Heart right ventricle (tissue), 16 donors: ENCODE data around the gene TET1. TPM values are rescaled to one million over a fixed set of nuclear protein-coding genes. Genes with fewer than 3 reads are reported as not detected.

Experiments used
- ATAC-seq, 8 donors: fragments of 200-7000 bp; cut with Tn5 transposase; one replicate each; pipeline ENCODE4 v1.9.1; 2020; ENCODE audit warnings: mild to moderate bottlenecking in 8 of 8, moderate library complexity in 8 of 8, moderate number of reproducible peaks in 1 of 8
- DNase-seq, 2 donors: peaks; one replicate each; pipeline ENCODE4 v3.0.0-alpha.2; 2020
- H3K27ac ChIP-seq, 10 donors: fragments of 200-600 bp; sonication (generic) in 2 of 10; one replicate each; pipeline versions ENCODE4 v1.5.0 to v1.8.0; 2020 to 2022; ENCODE audit warnings: mild to moderate bottlenecking in 3 of 10
- H3K27me3 ChIP-seq, 7 donors: fragments of 200-600 bp; one replicate each; pipeline ENCODE4 v1.8.0; 2021 to 2022; ENCODE audit warnings: mild to moderate bottlenecking in 2 of 7
- H3K36me3 ChIP-seq, 9 donors: fragments of 200-600 bp; sonication (generic) in 1 of 9; one replicate each; pipeline versions ENCODE4 v1.5.0 to v1.8.0; 2020 to 2022; ENCODE audit warnings: mild to moderate bottlenecking in 2 of 9
- H3K4me1 ChIP-seq, 9 donors: fragments of 200-600 bp; sonication (generic) in 1 of 9; one replicate each; pipeline versions ENCODE4 v1.5.0 to v1.8.0; 2020 to 2022; ENCODE audit warnings: mild to moderate bottlenecking in 4 of 9
- H3K4me3 ChIP-seq, 10 donors: fragments of 200-600 bp; sonication (generic) in 2 of 10; one replicate each; pipeline versions ENCODE4 v1.5.0 to v1.8.0; 2020 to 2022; ENCODE audit warnings: mild to moderate bottlenecking in 7 of 10, moderate library complexity in 2 of 10
- H3K9me3 ChIP-seq, 11 donors: fragments of 200-600 bp in 10 of 11; sonication (generic) in 2 of 11; one replicate each; pipeline versions ENCODE4 v1.5.0 to v1.8.0; 2013 to 2022; ENCODE audit warnings: mild to moderate bottlenecking in 2 of 11, control low read depth in 1 of 11, moderate library complexity in 1 of 11
- CTCF ChIP-seq, 9 donors: fragments of 200-600 bp; sonication (generic) in 2 of 9; IDR thresholded peaks; one replicate each; pipeline versions ENCODE4 v1.5.0 to v1.8.0; 2021 to 2022; ENCODE audit warnings: antibody characterized with exemption in 9 of 9, mild to moderate bottlenecking in 5 of 9, moderate library complexity in 1 of 9
- WGBS, 2 donors: extraction: QIAGEN DNeasy Blood & Tissue Kit; methylation state at CpG; one replicate each; pipeline ENCODE4 v1.1.7; 2013; ENCODE audit warnings: inconsistent platforms in 1 of 2; 5-methylcytosine and 5-hydroxymethylcytosine counted together
- intact Hi-C, 10 donors: fragments of 100-400 bp; cut with DNase I; formaldehyde crosslinking; loops; one replicate each; pipeline versions ENCODE4 v1.11.1 to v1.14.2; 2022
- polyA plus RNA-seq, 2 donors: library from polyadenylated mRNA; stranded (reverse); fragments of 200-250 nt; gene quantifications; one replicate each; pipeline ENCODE4 v1.2.3, GENCODE V29; 2013
- total RNA-seq, 10 donors: library from RNA; stranded (reverse); fragmentation: NEBNext Ultra II Directional in 3 of 10; extraction: Animal tissue kit (Norgen Biotek cat#: 25700) in 3 of 10; gene quantifications; one replicate each; pipeline versions ENCODE4 v1.2.1 to v1.2.4, GENCODE V29; 2021 to 2023
- donor health status: Arrhythmogenic right ventricular cardiomyopathy.
- donor health status: ischemic (EF 13 %, LVEDD 7.1; RV severe dilation, severe dysfunction).
- donor health status: healthy with polysubstance abuse.
- donor health status: DM: no; HTN: yes; CAD: no.
- donor health status: DM: no; HTN: no; CAD: no.
- donor health status: ischemic (EF 25% LVEDD 6.9; RV normal size, moderate dysfunction).
- donor health status: ischemic (EF 25% LVEDD 5.7; RV mildly dilated, moderate dysfunction).
- donor health status: healthy.
- donor health status: DM: yes; HTN: yes; CAD: no.
- donor health status: Ischemic cardiomyopathy.
- donor health status: ischemic (EF 35%, LVEDD 5.7; RV mildly dilated, moderate dysfunction).
- donor health status: nonischemic (EF 11% LVEDD 7.7; RV severe dilation, severe dysfunction).
- donor health status: DM: yes; HTN: yes; CAD: no.
- donor health status: PGD.
- donor health status: ischemic (EF 29% LVEDD 5.4; RV normal size, mild dysfunction).
- donor health status: nonischemic (EF 23%, LVEDD 6.1; RV moderate dilation, normal function).

The TET1 gene
- total and polyA plus RNA-seq, 12 donors, result 0.17 to 4.2 (median 3.0) TPM

GRCh38 chr10:68655620-68656126 is 95.5 kb downstream of the TET1 start:
- Histone ChIP-seq H3K27me3 (no peaks in the 10 kb centered on the region), H3K4me3 (no peak overlapping the region), H3K27ac (no peak overlapping the region), H3K36me3 (peaks cover 0 to 40% (median 0%) of the 10 kb centered on the region in 9 donors), H3K9me3 (no peaks in the 10 kb centered on the region), H3K4me1 (no peaks in the 10 kb centered on the region)
- DNase-seq (no peak), ATAC-seq (no peak)
- TF ChIP-seq CTCF (IDR thresholded peaks at IDR 0.05), result no peak
- WGBS, 2 donors, result 95% methylated on average over 3 of the region's 3 CpGs
- intact Hi-C loops, result loop anchor here in 2 of 10 donors (10.0 kb wide), 1 partner anchor 91 kb away; the partner anchor contains the start of gene TET1 (in 2 of the 2)

GRCh38 chr10:68665841-68666240 is 105.7 kb downstream of the TET1 start:
- TF ChIP-seq CTCF (IDR thresholded peaks at IDR 0.05), result no peak
- DNase-seq (no peak), ATAC-seq (no peak)
- no peaks in the 10 kb centered on the region for H3K27me3 ChIP-seq
- peaks cover 0 to 39% (median 0%) of the 10 kb centered on the region in 9 donors for H3K36me3 ChIP-seq
- 94 to 97% methylated on average over 2 of the region's 2 CpGs for WGBS, 2 donors
- H3K27ac ChIP-seq, result no peak overlapping the region
- intact Hi-C loops, result no loop called here
- H3K4me3 ChIP-seq, result no peak overlapping the region
- H3K9me3 ChIP-seq, result no peaks in the 10 kb centered on the region
- no peaks in the 10 kb centered on the region for H3K4me1 ChIP-seq

DNA sequence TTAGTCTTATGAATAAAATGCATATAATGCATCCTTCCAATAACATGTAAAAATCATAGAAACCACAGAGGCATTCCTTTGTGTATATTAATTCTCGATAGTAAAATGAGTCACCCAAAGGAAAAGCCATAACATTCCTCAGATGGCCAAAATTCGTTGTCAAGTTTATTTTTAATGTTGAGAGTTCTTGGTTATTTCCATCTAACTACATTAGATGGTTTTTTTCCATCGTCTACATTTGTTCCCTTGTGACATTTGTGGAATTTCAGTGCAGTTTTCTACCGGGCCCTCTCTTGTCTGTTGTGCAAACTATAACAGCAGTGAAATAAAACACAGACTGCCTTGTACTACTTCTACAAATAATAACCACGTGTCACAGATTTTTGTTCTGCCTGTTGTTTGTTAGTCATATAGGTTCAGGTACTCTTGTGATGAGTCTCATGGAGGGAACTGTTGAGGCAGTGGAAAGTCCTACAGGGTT is 106.2 kb downstream of the TET1 start:
- intact Hi-C loops, result no loop called here
- no peak for TF ChIP-seq CTCF (IDR thresholded peaks at IDR 0.05)
- Histone ChIP-seq H3K4me3 (no peak overlapping the region), H3K4me1 (no peaks in the 10 kb centered on the region), H3K9me3 (no peaks in the 10 kb centered on the region), H3K27ac (no peak overlapping the region), H3K27me3 (no peaks in the 10 kb centered on the region), H3K36me3 (peaks cover 0 to 39% (median 0%) of the 10 kb centered on the region in 9 donors)
- DNase-seq (no peak), ATAC-seq (no peak)
- WGBS, 2 donors, result 71 to 76% methylated on average over 5 of the region's 5 CpGs

GRCh38 chr10:68668231-68668630 is 108.1 kb downstream of the TET1 start:
- WGBS, 2 donors, result 94 to 97% methylated on average over 5 of the region's 5 CpGs
- Histone ChIP-seq H3K27me3 (no peaks in the 10 kb centered on the region), H3K4me3 (no peak overlapping the region), H3K36me3 (peaks cover 0 to 47% (median 3%) of the 10 kb centered on the region in 9 donors), H3K9me3 (peaks cover 0 to 2% (median 0%) of the 10 kb centered on the region in 11 donors), H3K4me1 (no peaks in the 10 kb centered on the region), H3K27ac (no peak overlapping the region)
- no peak for TF ChIP-seq CTCF (IDR thresholded peaks at IDR 0.05)
- no peak for ATAC-seq
- intact Hi-C loops, result no loop called here
- DNase-seq, result no peak
